NOMO-1 treated with dmso at 0.1 percent for 144 hours (cell line): Measurements from ENCODE around the gene CDCA8.
A peak's percentile ranks its signal among the peaks of the same experiment; 100 is the strongest.

Experiments
- DNase-seq: peaks from one replicate; lab custom pipeline; 2025; ENCODE audit not compliant: unreplicated experiment; lab: John Stamatoyannopoulos, UW

CDCA8 gene

DNA sequence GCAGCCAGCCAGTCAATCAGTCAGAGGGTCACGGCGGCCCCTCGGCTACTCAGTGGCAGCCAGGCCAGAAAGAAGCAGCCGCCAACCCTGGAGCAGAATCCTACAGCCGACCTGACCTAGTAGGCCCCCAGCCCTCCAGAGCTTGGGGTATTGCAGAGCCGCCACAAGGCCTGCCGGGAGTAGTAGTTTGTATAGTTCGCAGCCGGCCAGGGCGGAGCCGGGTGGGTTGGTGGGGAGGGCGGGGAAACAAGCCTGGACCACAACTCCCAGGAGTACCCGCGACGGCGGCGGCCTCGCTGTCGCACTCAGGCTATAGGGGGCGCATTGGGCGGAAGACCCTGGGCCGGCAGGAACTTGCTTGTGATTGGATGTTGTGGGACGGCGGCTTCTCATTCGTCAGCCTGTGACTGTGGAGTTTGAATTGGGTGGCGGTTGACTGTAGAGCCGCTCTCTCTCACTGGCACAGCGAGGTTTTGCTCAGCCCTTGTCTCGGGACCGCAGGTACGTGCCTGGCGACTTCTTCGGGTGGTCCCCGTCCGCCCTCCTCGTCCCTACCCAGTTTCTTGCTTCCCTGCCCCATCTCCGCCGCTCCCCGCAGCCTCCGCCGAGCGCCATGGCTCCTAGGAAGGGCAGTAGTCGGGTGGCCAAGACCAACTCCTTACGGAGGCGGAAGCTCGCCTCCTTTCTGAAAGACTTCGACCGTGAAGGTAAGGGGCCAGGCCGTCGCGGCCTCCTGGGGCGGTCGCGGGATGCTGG is at the start of gene CDCA8:
TSS of gene CDCA8 (plus strand) at position 439 of the 756 bp plus-strand sequence. CDS start at position 614, 175 bp downstream.
- peak; percentile 99 for DNase-seq

DNA sequence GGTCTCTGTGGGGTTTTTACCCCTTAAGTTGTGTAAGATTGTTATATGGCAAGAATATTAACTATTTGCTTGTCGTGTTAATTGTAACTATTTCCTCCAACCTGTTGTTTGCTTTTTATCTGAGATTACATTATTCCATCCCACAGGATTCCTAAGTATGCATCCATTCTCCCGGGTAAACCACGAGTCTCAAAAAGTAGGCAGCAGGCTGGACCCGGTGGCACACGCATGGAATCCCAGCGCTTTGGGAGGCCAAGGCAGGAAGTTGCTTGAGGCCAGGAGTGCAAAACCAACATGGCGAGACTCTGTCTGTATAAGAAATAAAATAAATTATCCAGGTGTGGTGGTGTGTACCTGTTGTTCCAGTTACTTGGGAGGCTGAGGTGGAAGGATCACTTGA is 45.0 kb upstream of the CDCA8 start:
- DNase-seq: no peak

DNA sequence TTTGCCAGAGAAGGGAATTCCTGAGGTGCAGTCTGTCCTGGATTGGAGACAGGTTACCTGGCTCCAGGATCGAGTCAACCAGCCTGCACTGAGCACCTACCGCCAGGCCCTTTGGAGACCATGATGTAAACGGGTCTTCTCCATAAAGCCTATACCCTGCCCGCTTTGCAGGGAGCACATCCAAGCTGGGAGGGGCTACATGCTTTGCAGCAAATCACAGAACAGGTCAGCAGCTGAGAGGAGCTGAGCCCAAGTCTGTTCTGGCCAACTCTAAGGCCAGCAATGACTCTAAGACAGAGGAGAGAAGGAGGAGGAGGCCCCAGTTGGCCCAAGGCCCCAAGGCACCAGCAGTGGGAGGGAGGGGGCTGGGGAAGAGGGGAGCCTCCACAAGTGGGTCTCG is 42.1 kb upstream of the CDCA8 start:
- no peak for DNase-seq

DNA sequence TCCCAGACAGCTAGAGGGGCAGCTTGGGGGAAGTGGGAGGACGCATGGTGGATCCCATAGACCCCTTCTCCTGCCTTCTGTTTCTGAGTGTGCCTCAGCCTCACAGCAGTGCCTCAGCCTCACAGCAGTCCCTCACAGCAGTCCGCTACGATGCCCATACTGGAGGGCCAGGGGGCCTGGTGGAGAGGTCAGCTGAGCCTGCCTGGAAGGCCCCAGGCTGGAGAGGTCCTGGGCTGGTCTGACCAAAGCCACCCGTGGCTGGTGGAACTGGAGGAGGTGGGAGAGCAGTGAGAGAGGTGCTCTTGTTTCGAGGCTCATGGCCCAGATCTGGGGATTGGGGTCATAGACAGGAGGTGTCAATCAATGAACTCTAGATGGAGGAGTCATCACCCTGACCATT is 41.6 kb upstream of the CDCA8 start:
- DNase-seq: no peak

DNA sequence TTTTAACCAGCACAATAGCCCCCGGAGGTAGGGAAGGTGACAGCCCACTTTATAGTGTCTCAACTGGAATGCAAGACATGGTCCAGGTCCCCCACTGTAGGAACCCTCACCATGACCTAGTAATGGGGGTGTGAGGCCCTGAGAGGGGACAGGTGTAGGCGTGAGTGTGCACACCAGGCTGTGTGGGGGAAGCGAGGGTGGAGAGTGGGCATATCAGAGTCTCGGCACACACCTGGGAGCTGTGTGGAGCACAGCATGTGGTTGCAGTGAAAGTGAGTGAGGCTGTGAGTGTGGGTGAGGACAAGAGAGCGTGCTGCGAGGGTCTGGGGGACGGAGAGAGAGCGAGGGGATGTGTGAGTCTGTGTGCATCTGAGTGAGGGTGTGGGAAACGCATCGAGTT is 40.5 kb upstream of the CDCA8 start:
- no peak for DNase-seq

DNA sequence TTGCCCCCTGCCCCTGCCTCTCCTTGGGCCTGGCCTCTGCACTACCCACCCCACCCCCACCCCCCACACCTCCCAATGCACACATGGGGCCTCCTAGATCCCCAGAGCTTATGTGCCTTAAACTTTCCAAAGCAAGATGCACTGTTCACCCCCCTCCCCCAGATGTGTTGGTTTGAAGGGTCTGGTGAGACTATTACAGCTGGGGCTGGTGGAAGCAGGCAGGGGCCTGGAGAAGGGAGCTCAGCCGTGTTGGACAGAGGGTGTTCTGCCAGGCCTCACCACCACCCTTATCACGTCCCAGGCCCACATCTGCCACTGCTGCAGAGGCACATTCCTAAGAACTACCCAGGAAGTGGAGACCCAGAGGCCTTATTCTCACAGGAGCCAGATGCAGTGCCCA is 39.3 kb upstream of the CDCA8 start:
- no peak for DNase-seq

DNA sequence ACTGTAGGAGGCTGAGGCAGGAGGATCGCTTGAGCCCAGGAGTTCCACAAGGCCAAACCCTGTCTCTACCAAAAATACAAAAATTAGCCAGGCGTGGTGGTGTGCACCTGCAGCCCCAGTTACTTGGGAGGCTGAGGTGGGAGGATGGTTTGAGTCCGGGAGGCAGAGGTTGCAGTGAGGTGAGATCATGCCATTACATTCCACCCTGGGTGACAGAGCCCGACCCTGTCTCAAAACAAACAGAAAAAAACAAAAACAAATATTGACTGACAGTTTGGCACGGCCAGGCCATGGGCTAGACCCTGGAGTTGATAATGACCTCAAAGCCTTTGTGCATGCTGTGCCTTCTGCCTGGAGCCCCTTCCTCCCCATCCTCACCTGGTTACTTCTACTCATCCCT is 38.4 kb upstream of the CDCA8 start:
- DNase-seq: no peak

DNA sequence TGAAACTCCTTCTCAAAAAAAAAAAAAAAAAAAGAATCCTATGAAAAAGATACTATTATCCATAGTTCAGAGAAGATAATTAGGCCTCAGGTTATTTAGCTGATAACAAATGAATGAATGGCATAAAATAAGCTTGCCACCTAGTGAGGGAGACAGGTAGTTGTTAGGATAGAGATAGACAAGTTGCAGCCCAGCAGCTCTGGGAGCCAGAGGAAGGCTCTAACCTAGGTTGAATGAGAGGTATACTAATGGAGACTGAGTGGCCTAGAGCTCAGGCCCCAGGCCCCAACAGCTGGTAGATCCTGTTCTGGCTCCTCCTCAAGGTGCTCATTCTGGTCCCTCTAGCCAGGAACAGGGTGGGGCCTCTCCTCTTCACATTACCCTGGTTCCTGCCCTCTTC is 37.0 kb upstream of the CDCA8 start:
- no peak for DNase-seq

DNA sequence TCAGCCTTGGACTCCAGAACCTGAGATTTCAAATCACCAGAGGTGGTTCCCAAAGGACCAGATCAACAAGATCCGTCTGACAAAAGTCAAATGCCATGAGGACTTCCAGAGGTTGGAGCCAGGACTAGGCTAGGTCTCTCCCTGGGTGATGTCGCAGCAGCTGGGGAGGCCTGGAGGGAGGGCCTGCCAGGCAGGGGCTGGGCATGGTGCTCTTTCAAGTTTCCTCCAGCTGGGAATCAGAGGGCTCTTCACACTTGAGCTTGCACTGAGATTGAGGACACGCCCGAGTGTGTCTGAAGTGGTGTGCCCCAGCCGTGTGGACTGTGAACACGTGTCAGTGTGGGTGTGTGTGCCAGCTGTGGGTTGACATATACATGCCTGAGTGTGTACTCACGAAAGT is 36.3 kb upstream of the CDCA8 start:
- no peak for DNase-seq

DNA sequence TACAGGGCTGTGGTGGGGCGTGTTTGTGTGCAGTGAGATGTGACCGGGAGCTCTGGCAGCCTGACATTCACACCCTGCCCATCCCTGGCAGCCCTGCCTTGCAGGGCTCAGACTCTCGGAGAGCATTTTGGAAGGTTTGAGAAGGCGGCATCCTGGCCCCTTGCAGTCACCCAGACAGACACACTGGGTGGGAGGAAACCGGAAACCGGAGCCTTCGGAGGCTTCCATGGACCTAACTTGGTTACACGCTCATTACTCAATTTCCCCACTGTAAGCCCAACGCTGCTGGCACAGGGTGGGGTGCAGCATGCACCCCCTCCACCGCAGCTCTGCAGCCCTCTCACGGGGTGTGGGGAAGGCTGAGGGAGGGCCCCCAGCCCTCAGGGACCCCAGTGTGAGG is 35.4 kb upstream of the CDCA8 start:
- no peak for DNase-seq

DNA sequence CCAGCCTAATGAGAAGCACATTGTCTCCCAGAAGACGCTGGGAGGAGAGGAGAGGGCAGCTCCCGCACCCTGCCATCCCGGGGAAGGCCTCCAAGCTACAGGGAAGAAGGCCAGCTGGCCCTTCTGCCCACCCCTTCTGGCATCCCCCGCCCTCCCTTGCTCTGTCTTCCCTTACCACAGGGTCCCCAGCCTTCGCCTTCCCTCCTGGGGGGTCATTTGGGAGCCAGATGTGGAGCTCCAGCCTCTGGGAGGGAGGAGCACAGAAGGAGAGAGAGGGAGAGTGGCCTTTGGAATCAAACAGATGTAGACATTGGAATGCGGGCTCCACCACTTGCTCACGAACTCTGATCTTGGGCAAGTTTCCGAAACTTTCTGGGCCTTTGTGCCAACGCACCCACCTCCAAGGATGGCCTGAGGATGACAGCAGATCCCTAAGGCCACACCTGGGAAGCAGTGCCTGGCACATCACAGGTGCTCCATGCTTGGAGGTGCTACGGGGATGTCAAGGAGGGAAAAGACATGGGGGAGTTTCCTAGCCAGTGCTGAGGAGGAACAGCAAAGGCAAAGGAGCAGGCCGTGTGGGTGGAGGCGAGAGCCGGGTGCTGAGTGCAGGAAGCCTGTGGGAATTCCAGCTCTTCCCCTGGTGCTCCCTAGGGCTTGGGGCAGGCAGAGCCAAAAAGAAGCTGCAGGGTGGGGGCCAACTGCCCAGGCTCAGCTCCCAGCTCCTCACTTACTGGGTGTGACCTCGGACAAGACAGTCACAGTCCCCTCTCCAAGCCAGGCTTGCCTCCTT is 34.5 kb upstream of the CDCA8 start:
- no peak for DNase-seq

DNA sequence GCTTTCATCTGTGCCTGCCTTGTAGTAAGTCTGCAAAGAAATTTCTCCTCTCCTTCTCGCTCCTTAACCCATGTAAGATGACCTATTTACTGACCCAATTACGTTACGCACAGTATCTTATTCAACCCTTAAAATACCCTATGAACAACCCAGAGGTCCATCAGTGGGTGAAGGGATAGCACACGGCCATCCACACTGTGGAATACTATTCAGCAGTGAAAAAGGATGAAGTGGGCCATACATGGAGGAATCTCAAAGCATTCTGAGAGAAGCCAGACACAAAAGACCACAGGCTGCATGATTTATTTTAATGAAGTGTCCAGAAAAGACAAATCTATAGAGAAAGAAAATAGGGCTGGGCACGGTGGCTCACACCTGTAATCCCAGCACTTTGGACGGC is 33.8 kb upstream of the CDCA8 start:
- no peak for DNase-seq

DNA sequence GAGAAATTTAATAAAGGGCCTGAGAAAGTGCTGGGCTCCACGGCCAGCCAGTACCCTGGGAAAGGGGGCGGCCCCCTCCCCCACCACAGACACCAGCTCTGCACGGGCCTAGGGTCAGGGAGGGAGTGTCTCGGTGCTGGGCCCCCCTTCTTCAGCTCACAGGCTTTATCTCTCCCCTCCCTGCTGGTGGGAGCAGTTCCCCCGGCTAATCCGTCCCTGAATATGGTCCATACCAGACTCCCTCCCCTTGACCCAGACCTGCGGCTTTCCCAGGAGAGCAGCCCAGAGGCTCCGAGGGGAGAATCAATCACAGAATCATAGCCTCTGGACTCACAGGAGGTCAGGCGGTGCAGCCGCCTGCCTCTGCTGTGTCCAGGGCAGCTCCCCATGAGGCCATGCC is 31.7 kb upstream of the CDCA8 start:
- DNase-seq: no peak

DNA sequence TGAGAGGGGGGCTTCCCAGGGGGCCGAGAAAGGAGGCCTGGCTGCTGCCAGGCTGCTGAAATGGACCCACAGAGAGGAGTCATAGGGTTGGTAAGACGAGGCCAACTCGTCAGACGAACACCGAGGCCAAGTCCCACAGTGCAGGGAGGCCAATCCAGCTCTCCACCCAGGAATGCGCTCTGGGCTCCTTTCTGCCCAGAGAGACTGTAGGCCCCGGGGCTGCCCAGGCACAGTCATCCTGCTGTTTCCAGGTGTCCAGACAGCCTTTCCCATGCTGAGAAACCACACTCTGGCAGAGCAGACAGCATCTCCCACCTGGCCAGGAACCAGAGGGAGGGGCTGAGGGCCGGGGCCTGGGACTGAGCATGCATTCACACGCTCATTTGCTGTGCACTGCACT is 30.9 kb upstream of the CDCA8 start:
- DNase-seq: no peak

DNA sequence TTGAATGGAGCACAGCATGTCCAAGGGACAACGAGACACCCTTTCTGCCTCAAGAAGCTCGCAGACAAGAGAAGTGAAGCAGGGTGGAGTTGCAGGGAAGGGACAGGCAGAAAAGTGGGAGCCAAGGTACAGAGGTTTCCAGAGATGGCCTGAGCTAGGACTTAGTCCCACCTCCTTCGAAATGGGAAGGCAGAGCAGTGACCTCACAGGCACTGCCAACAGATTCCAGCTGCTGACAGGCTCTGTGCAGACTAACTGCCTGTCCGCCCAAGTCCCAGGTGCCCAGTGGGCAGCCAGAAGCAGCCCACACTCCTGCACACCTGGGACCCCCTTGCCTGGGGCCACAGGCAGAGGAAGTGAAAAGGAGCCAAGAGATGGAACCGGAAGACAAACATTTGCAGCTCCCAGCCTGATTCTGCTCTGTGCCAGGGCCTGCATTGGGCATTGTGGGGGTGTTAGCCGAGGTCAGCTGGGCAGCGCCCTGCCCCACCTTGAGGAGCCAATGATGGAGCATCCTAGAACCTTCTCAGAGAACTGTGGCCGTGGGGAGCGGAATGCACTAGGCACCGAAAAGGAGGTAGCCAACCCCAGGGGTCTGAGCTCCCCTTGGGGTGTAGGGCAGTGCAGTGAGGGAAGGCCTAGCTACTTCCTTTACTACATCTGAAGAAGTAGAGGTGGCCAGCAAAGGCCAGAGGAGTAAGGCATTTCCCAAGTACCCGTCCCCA is 30.1 kb upstream of the CDCA8 start:
- DNase-seq: no peak

DNA sequence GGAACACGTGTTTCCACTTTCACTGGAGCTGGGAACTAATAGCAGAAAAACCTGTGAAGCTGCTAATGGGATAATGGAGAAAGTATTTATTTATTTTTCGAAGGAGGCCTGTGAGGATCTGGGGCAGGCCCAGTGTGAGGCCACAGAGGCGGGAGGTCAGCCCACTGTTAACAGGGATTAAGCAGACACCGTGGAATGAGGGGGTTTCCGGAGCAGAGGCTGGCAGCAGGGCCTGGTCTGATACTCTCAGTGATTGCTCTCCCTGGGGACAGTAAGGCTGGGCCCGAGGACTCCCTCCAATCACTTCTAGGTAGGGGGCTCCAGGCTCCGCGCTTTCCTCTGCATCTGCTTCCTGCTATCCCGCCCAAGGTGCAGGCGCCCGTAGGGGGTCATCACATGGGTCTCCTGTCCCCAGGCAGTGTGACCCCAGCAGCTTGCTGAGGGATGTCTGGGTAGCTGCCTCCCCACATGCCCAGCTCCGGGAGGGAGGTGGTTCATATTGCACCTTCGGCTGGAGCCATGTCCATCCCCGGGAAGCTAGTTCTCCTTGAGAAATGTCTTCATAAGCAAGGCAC is 28.8 kb upstream of the CDCA8 start:
- DNase-seq: no peak

DNA sequence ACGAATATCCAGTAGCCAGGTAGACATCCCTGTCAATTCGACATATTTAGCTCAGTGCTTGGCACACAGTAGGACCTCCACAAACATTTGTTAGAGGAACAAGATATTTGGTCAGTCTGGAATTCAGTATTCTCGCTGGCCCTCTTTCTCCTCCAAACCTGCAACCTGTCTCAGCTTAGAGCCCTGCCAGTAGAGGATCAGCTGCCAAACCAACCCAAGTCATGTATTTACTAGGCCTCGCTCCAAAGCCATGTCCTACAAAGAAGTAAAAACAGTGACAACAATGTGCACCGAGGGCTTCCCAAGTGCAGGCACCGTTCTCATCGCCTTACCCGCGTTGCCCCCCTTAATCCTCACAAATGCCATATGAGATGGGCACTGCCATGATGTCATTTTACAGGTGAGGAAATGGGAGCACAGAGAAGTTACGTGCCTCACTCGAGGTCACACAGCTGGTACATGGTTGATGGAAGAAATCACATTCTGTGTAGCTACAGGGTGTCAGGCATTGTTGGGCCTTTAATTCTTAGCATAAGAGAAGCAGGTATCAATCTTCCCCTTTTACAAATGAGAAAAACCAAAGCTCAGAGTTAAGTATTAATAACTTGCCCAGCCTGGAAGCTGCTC is 26.0 kb upstream of the CDCA8 start:
- no peak for DNase-seq

DNA sequence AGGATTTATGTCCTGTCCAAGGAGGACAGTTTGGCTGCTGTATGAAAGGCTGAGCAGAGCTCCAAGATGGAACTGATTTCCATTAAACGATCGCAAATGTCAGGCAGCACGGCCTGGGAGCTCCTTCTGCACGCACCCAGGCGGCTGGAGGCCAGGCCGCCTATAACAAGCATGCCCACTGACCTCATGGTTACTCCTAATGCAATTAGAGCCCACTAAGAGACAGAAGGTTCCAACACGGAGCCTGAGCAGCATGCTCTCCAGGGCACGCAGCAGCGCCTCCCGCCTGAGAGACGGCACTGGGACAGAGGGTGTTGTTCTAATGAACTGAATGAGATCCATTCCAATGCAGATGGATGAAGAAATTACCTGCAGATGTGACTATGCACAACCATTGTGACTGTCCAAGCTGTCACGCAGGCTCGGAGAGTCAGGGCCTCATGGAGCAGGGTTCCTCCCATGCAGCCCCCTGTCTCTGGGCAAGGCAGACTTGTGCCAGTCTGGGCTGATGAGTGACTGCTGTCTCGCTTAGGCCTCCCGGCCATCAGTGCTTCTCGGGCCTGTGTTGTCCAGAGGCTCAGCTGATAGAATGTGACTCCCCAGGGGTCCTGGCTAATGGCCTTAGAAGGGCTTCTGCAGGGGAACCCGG is 25.2 kb upstream of the CDCA8 start:
- no peak for DNase-seq

DNA sequence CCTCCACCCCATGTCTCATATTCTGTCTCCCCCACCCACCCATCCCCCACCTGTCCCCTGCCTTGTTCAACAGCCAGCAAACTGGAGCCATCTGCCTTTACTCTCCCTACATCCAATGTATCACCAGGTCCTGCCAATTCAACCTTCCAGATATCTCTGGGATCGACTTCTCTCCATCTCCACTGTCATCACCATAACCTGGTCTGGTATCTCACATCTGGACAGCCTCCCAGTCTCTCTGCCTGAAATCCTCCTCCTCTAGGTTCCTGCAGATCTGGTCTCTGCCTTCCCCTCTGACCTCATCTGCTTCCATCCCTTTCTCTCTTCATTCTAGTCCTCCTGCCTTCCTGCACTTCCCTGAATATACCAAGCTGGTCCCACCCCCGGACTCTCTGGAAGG is 22.2 kb upstream of the CDCA8 start:
- DNase-seq: no peak

DNA sequence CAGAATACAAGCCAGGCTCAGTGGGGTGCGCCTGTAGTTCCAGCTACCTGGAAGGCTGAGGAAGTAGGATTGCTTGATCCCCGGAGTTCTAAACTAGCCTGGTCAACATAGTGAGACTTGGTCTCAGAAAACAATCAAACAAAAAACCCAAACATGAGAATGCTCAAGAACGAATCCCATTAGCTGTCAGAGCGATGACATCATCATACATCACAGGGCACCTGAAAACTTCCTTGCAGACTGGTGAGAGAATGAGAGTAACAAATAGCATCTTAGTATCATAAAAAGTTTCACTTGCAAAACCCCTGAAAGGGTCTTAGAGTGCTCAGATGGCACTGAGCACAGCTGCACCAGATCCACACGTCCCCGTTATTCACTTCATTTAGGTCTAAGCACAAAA is 21.1 kb upstream of the CDCA8 start:
- no peak for DNase-seq
